B cell (primary cell): Measurements from ENCODE around the gene TEDC1. TPM values are rescaled to one million over a fixed set of nuclear protein-coding genes. Genes with fewer than 3 reads are reported as not detected.
A peak's percentile ranks its signal among the peaks of the same experiment; 100 is the strongest.

Source experiments
- ATAC-seq: fragments of 200-7000 bp; cut with Tn5 transposase; one replicate; pipeline ENCODE4 v1.10.0; 2021; ENCODE audit warnings: low read depth, mild to moderate bottlenecking, moderate number of reproducible peaks, moderate library complexity
- CTCF ChIA-PET: fragments of 350-600 bp; sonication (Branson Sonifier 250); formaldehyde crosslinking; loops from one replicate; lab custom pipeline; 2021; ENCODE audit warnings: antibody characterized with exemption, inconsistent platforms; lab: Charles Lee
- POLR2A ChIA-PET: fragments of 350-600 bp; sonication (Branson Sonifier 250); formaldehyde crosslinking; loops from one replicate; lab custom pipeline; 2021; ENCODE audit warnings: antibody characterized with exemption; lab: Charles Lee
- DNase-seq: peaks from one replicate; pipeline ENCODE4 v3.0.0; 2013
- H2AFZ ChIP-seq: 2 replicates; pipeline ENCODE4 v1.6.1; 2012; ENCODE audit warnings: mild to moderate bottlenecking, low read depth, low read length; ENCODE audit not compliant: insufficient read depth, poor library complexity, severe bottlenecking
- H3K27ac ChIP-seq, 2 donors: 1 replicate in 1 of 2; 2 replicates in 1 of 2; pipeline ENCODE4 v1.5.1; 2012 to 2013; ENCODE audit warnings: low read length in 2 of 2, mild to moderate bottlenecking in 2 of 2, moderate library complexity in 1 of 2
- H3K27me3 ChIP-seq, 4 experiments: fragments of 200-600 bp in 1 of 4; sonication (generic) in 1 of 4; replicated peaks in 1 of 4; 1 replicate in 2 of 4; 2 replicates in 2 of 4; pipeline versions ENCODE4 v1.6.1 to v1.7.0; 2013 to 2016; ENCODE audit warnings: low read length in 3 of 4, mild to moderate bottlenecking in 2 of 4, mixed read lengths in 1 of 4, moderate library complexity in 1 of 4; ENCODE audit not compliant: insufficient read depth in 4 of 4, control insufficient read depth in 3 of 4; ENCODE audit errors: control extremely low read depth in 1 of 4
- H3K36me3 ChIP-seq, 2 experiments: replicated peaks in 1 of 2; 1 replicate in 1 of 2; 2 replicates in 1 of 2; pipeline versions ENCODE4 v1.6.1 to v1.7.1; 2013; ENCODE audit warnings: low read length in 1 of 2; ENCODE audit not compliant: insufficient read depth in 2 of 2, control insufficient read depth in 1 of 2; ENCODE audit errors: control extremely low read depth in 1 of 2, extremely low read depth in 1 of 2
- H3K4me1 ChIP-seq, 2 donors: fragments of 200-600 bp in 1 of 2; sonication (generic) in 1 of 2; 1 replicate in 1 of 2; 2 replicates in 1 of 2; pipeline versions ENCODE4 v1.5.1 to v1.6.1; 2013 to 2017; ENCODE audit warnings: low read length in 2 of 2; ENCODE audit not compliant: control insufficient read depth in 2 of 2, insufficient read depth in 2 of 2
- H3K4me2 ChIP-seq: replicated peaks from 2 replicates; pipeline ENCODE3; 2012; ENCODE audit warnings: mild to moderate bottlenecking, low read depth, low read length; ENCODE audit not compliant: poor library complexity, severe bottlenecking
- H3K4me3 ChIP-seq, 5 experiments: fragments of 200-600 bp in 1 of 5; sonication (generic) in 1 of 5; 1 replicate in 3 of 5; 2 replicates in 2 of 5; pipeline versions ENCODE4 v1.5.1 to v1.7.0; 2011 to 2016; ENCODE audit warnings: low read length in 4 of 5, mild to moderate bottlenecking in 4 of 5, low read depth in 2 of 5, control low read depth in 1 of 5, moderate library complexity in 1 of 5; ENCODE audit not compliant: insufficient read depth in 1 of 5; ENCODE audit errors: control extremely low read depth in 1 of 5, extremely low read depth in 1 of 5
- H3K79me2 ChIP-seq: fragments of 200-600 bp; sonication (generic); one replicate; pipeline ENCODE4 v1.6.0; 2016; ENCODE audit warnings: low read length; ENCODE audit not compliant: control insufficient read depth, insufficient read depth
- H3K9ac ChIP-seq: fragments of 200-600 bp; sonication (generic); 2 replicates; pipeline ENCODE4 v1.6.1; 2017; ENCODE audit warnings: mild to moderate bottlenecking, low read length, moderate library complexity
- H3K9me3 ChIP-seq, 3 donors: one replicate each; pipeline versions ENCODE4 v1.6.1 to v1.7.1; 2013; ENCODE audit warnings: low read length in 2 of 3; ENCODE audit not compliant: control insufficient read depth in 2 of 3, insufficient read depth in 1 of 3; ENCODE audit errors: control extremely low read depth in 1 of 3
- H4K20me1 ChIP-seq: 2 replicates; pipeline ENCODE4 v1.6.0; 2012; ENCODE audit warnings: mild to moderate bottlenecking, low read length; ENCODE audit not compliant: insufficient read depth, control insufficient read depth, poor library complexity, severe bottlenecking
- H3K27ac Mint-ChIP-seq: one replicate; pipeline ENCODE4 v1.8.0; 2021; ENCODE audit warnings: mixed read lengths
- H3K27me3 Mint-ChIP-seq: one replicate; pipeline ENCODE4 v1.8.0; 2021; ENCODE audit warnings: mixed read lengths
- H3K4me1 Mint-ChIP-seq: one replicate; pipeline ENCODE4 v1.8.0; 2021; ENCODE audit warnings: mixed read lengths
- H3K4me3 Mint-ChIP-seq: one replicate; pipeline ENCODE4 v1.8.0; 2021; ENCODE audit warnings: mixed read lengths
- H3K9me3 Mint-ChIP-seq: one replicate; pipeline ENCODE4 v1.8.0; 2022; ENCODE audit warnings: mixed read lengths; ENCODE audit not compliant: insufficient read depth
- EZH2 ChIP-seq: IDR thresholded peaks from 2 replicates; pipeline ENCODE4 v1.6.1; 2012; ENCODE audit warnings: borderline replicate concordance, low read depth, mild to moderate bottlenecking, moderate library complexity, low read length; ENCODE audit not compliant: insufficient read depth, poor library complexity, severe bottlenecking
- WGBS: methylation state at CpG from one replicate; pipeline ENCODE4 v1.1.5; 2013; ENCODE audit warnings: missing lambda C conversion rate; ENCODE audit not compliant: insufficient coverage; 5-methylcytosine and 5-hydroxymethylcytosine counted together
- intact Hi-C: fragments of 100-400 bp; cut with micrococcal nuclease; formaldehyde crosslinking; loops from one replicate; pipeline ENCODE4 v1.10.0; 2022
- polyA plus RNA-seq: library from polyadenylated mRNA; depleted of rRNA; stranded (reverse); fragments of >200 nt; gene quantifications from 2 replicates; pipeline ENCODE4 v1.2.3, GENCODE V29; 2012
- total RNA-seq, 2 donors: library from RNA; stranded (reverse); fragments of 120-200 nt in 1 of 2; gene quantifications; 1 replicate in 1 of 2; 2 replicates in 1 of 2; pipeline versions ENCODE4 v1.2.3 to v1.2.4, GENCODE V29; 2013 to 2022
- TF ChIP-seq, protein P1 (sequence below): fragments of 200-600 bp; IDR thresholded peaks from one replicate; pipeline ENCODE4 v1.8.0; 2022; ENCODE audit warnings: antibody characterized with exemption, mild to moderate bottlenecking

Gene TEDC1
- total and polyA plus RNA-seq, 2 donors (not counting 1 experiment from before 2014, with no cell fraction given): 19.7 to 22.2 TPM

- Mint-ChIP-seq H3K4me3 (peak overlapping the region; percentile 77), H3K9me3 (no peaks in the 10 kb centered on the region), H3K4me1 (peaks cover 59% of the 10 kb centered on the region), H3K27ac (peak overlapping the region; percentile 56), H3K27me3 (no peaks in the 10 kb centered on the region)
- peak overlapping the region in 3 of 5 experiments; percentile 44 to 61 (median 57) for H3K4me3 ChIP-seq
- H3K36me3 ChIP-seq: no peaks in the 10 kb centered on the region
- H3K9me3 ChIP-seq: peaks cover 0 to 21% (median 0%) of the 10 kb centered on the region in 3 donors
- intact Hi-C loops: loop anchor here (10.0 kb wide), 1 partner anchor 884 kb away; no protein-coding TSS in a partner anchor
- peak overlapping the region; percentile 76 for H3K9ac ChIP-seq
- H3K27ac ChIP-seq: no peak overlapping the region
- peak overlapping the region; percentile 93 for H2AFZ ChIP-seq
- ATAC-seq (no peak), DNase-seq (peak; percentile 46)
- ChIA-PET CTCF (interaction anchor here (4.0 to 4.2 kb wide), 2 partner anchors 40 to 158 kb away, joined by 26 to 52 read pairs; partner anchors contain the start of gene TEDC1), POLR2A (no interaction called here)
- peaks cover 14% of the 10 kb centered on the region for H4K20me1 ChIP-seq
- peaks cover 0 to 45% (median 9%) of the 10 kb centered on the region in 4 experiments for H3K27me3 ChIP-seq
- no peak for TF ChIP-seq EZH2
- TF ChIP-seq, protein P1, sequence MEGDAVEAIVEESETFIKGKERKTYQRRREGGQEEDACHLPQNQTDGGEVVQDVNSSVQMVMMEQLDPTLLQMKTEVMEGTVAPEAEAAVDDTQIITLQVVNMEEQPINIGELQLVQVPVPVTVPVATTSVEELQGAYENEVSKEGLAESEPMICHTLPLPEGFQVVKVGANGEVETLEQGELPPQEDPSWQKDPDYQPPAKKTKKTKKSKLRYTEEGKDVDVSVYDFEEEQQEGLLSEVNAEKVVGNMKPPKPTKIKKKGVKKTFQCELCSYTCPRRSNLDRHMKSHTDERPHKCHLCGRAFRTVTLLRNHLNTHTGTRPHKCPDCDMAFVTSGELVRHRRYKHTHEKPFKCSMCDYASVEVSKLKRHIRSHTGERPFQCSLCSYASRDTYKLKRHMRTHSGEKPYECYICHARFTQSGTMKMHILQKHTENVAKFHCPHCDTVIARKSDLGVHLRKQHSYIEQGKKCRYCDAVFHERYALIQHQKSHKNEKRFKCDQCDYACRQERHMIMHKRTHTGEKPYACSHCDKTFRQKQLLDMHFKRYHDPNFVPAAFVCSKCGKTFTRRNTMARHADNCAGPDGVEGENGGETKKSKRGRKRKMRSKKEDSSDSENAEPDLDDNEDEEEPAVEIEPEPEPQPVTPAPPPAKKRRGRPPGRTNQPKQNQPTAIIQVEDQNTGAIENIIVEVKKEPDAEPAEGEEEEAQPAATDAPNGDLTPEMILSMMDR: no peak
- peaks cover 64 to 71% of the 10 kb centered on the region in 2 donors for H3K4me1 ChIP-seq
- 80% methylated on average over 18 of the region's 19 CpGs for WGBS
- no peaks in the 10 kb centered on the region for H3K79me2 ChIP-seq
- peak overlapping the region; percentile 100 for H3K4me2 ChIP-seq
Observed at GRCh38 chr14:105530285-105531087, 39.4 kb downstream of the TEDC1 start.
